ENCODE results near the gene GSTK1.

GSTK1 gene

DNA sequence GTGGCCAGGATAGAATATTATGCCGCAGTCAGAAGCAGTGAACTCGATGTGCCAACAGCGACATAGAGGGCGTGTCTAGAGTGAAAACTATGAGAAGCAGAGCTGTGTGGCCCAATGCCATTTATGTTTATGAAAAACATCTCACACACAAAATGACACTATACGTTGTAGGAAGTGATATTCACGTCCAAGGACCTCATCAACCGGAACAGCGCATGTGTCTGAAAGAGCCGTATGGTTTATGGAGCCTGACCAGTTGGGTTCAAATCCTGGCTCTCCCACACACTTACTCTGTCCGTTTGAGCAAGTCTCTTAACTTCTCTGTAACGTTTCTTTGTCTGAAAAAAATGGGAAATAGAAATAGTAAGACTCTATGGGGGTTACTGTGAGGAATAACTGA, 20.9 kb upstream of the GSTK1 start:
- Histone ChIP-seq H3K79me2 (ENCODE audit: control insufficient read depth, low read length) (no peaks in the 10 kb centered on the region), H3K4me3 (ENCODE audit: low read length) (no peak overlapping the region), H3K27ac (ENCODE audit: low read depth, low read length) (no peak overlapping the region), H3K4me2 (ENCODE audit: low read length) (no peak overlapping the region), H3K27me3 (ENCODE audit: control insufficient read depth, low read length) (0 out of 2 replicates have a peak, but pooled peaks cover 3% of the 10 kb centered on the region), H3K9me3 (ENCODE audit: control insufficient read depth, insufficient read depth, low read length) (0 out of 2 replicates have a peak, but pooled peaks cover 4% of the 10 kb centered on the region), H3K4me1 (ENCODE audit: control insufficient read depth, low read length) (peaks cover 30% of the 10 kb centered on the region), H3K36me3 (ENCODE audit: control insufficient read depth, low read length) (no peaks in the 10 kb centered on the region), H4K20me1 (ENCODE audit: control insufficient read depth, insufficient read depth, low read depth, low read length) (no peaks in the 10 kb centered on the region), H3F3A (ENCODE audit: control insufficient read depth, insufficient read depth) (no peaks in the 10 kb centered on the region), H3K9me2 (replicated peaks; ENCODE audit: control insufficient read depth, low read length) (no peaks in the 10 kb centered on the region)
- TF ChIP-seq, protein P1, sequence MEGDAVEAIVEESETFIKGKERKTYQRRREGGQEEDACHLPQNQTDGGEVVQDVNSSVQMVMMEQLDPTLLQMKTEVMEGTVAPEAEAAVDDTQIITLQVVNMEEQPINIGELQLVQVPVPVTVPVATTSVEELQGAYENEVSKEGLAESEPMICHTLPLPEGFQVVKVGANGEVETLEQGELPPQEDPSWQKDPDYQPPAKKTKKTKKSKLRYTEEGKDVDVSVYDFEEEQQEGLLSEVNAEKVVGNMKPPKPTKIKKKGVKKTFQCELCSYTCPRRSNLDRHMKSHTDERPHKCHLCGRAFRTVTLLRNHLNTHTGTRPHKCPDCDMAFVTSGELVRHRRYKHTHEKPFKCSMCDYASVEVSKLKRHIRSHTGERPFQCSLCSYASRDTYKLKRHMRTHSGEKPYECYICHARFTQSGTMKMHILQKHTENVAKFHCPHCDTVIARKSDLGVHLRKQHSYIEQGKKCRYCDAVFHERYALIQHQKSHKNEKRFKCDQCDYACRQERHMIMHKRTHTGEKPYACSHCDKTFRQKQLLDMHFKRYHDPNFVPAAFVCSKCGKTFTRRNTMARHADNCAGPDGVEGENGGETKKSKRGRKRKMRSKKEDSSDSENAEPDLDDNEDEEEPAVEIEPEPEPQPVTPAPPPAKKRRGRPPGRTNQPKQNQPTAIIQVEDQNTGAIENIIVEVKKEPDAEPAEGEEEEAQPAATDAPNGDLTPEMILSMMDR (IDR thresholded peaks at IDR 0.05; ENCODE audit: low read depth, low read length, poor library complexity, severe bottlenecking), result no peak

DNA sequence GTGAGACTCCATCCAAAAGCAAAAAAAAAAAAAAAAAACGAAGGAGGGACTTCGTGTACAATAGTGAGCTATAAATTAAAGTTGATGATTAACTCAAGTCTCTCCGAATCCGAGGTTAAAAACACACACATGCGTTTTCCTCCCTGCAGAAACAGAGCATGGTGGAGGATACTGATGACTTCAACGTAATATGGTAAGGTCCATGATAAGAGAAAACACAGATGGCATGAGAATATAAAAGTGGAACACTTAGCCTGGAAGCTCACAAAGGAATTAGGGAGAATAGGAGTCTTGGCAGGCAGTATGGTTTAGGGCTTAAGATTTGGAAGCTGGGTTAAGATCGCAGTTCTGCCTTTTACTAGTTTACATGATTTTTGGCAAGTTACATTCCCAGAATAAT, 20.1 kb upstream of the GSTK1 start:
- H3K9me3 ChIP-seq (ENCODE audit: control insufficient read depth, insufficient read depth, low read length), result 0 out of 2 replicates have a peak, but pooled peaks cover 4% of the 10 kb centered on the region
- no peaks in the 10 kb centered on the region for H3K36me3 ChIP-seq (ENCODE audit: control insufficient read depth, low read length)
- H3K79me2 ChIP-seq (ENCODE audit: control insufficient read depth, low read length), result no peaks in the 10 kb centered on the region
- TF ChIP-seq EZH2phosphoT487 (IDR thresholded peaks at IDR 0.05; ENCODE audit: borderline replicate concordance, low read length), result no peak
- TF ChIP-seq, protein P1 (IDR thresholded peaks at IDR 0.05; ENCODE audit: low read depth, low read length, poor library complexity, severe bottlenecking), result no peak
- no peak overlapping the region for H3K27ac ChIP-seq (ENCODE audit: low read depth, low read length)
- no peak overlapping the region for H3K4me2 ChIP-seq (ENCODE audit: low read length)
- peaks cover 37% of the 10 kb centered on the region for H3K4me1 ChIP-seq (ENCODE audit: control insufficient read depth, low read length)
- no peaks in the 10 kb centered on the region for H3F3A ChIP-seq (ENCODE audit: control insufficient read depth, insufficient read depth)
- no peaks in the 10 kb centered on the region for H4K20me1 ChIP-seq (ENCODE audit: control insufficient read depth, insufficient read depth, low read depth, low read length)
- H3K9me2 ChIP-seq (replicated peaks; ENCODE audit: control insufficient read depth, low read length), result no peaks in the 10 kb centered on the region
- 0 out of 2 replicates have a peak, but pooled peaks cover 3% of the 10 kb centered on the region for H3K27me3 ChIP-seq (ENCODE audit: control insufficient read depth, low read length)
- H3K4me3 ChIP-seq (ENCODE audit: low read length), result no peak overlapping the region

DNA sequence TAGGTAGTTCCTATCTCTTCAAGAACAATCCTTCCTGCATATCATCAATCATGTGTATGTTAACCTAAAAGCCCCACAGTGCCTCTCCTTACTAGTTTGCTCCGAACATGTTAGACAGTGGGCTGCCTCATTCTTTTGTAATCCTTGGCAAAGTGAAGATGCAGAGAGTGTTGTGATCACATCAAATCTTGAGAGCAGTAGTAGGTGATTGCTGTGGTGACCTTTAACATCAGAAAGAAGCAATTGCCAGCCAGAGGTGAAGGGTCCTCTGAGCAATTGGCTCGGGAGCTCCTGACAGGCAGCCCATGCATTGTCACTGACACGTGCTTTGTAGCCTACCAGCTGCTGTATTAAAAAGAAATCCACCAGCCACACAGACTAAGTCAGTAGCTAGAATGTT, 19.6 kb upstream of the GSTK1 start:
- no peaks in the 10 kb centered on the region for H3K36me3 ChIP-seq (ENCODE audit: control insufficient read depth, low read length)
- 0 out of 2 replicates have a peak, but pooled peaks cover 3% of the 10 kb centered on the region for H3K27me3 ChIP-seq (ENCODE audit: control insufficient read depth, low read length)
- H3K79me2 ChIP-seq (ENCODE audit: control insufficient read depth, low read length), result no peaks in the 10 kb centered on the region
- H3K4me3 ChIP-seq (ENCODE audit: low read length), result no peak overlapping the region
- no peaks in the 10 kb centered on the region for H3K9me2 ChIP-seq (replicated peaks; ENCODE audit: control insufficient read depth, low read length)
- H4K20me1 ChIP-seq (ENCODE audit: control insufficient read depth, insufficient read depth, low read depth, low read length), result no peaks in the 10 kb centered on the region
- TF ChIP-seq, protein P1 (IDR thresholded peaks at IDR 0.05; ENCODE audit: low read depth, low read length, poor library complexity, severe bottlenecking), result no peak
- TF ChIP-seq EZH2phosphoT487 (IDR thresholded peaks at IDR 0.05; ENCODE audit: borderline replicate concordance, low read length), result no peak
- no peak overlapping the region for H3K4me2 ChIP-seq (ENCODE audit: low read length)
- no peaks in the 10 kb centered on the region for H3F3A ChIP-seq (ENCODE audit: control insufficient read depth, insufficient read depth)
- peaks cover 40% of the 10 kb centered on the region for H3K4me1 ChIP-seq (ENCODE audit: control insufficient read depth, low read length)
- H3K9me3 ChIP-seq (ENCODE audit: control insufficient read depth, insufficient read depth, low read length), result 0 out of 2 replicates have a peak, but pooled peaks cover 4% of the 10 kb centered on the region
- no peak overlapping the region for H3K27ac ChIP-seq (ENCODE audit: low read depth, low read length)
